Measurements from ENCODE around the gene BRAF. TPM values are rescaled to one million over a fixed set of nuclear protein-coding genes. Genes with fewer than 3 reads are reported as not detected.
A peak's percentile ranks its signal among the peaks of the same experiment; 100 is the strongest.

The BRAF gene
- total RNA-seq, 1 donor from 2014 or later = 60.5 TPM

- no peak overlapping the region for H3K4me3 Mint-ChIP-seq (ENCODE audit: low read depth)
- peaks cover 28% of the 10 kb centered on the region for H3K36me3 Mint-ChIP-seq (ENCODE audit: insufficient read depth)
- peaks cover 1% of the 10 kb centered on the region for H3K4me1 Mint-ChIP-seq (ENCODE audit: low read depth)
- TF ChIP-seq CTCF (IDR thresholded peaks at IDR 0.05; ENCODE audit: unreplicated experiment) = no peak
- no peak for DNase-seq (ENCODE audit: low spot score, unreplicated experiment)
- no peaks in the 10 kb centered on the region for H3K27me3 Mint-ChIP-seq
- peaks cover 3% of the 10 kb centered on the region for H3K9me3 Mint-ChIP-seq (ENCODE audit: low read depth)
- H3K27ac Mint-ChIP-seq = no peak overlapping the region
Observed at GRCh38 chr7:140734729-140735128, 190.0 kb downstream of the BRAF start.

GRCh38 chr7:140734096-140734495 lies 190.6 kb downstream of the BRAF start:
- no peak for DNase-seq (ENCODE audit: low spot score, unreplicated experiment)
- H3K36me3 Mint-ChIP-seq (ENCODE audit: insufficient read depth) = peaks cover 25% of the 10 kb centered on the region
- H3K27me3 Mint-ChIP-seq = no peaks in the 10 kb centered on the region
- no peak overlapping the region for H3K27ac Mint-ChIP-seq
- no peak overlapping the region for H3K4me3 Mint-ChIP-seq (ENCODE audit: low read depth)
- peaks cover 1% of the 10 kb centered on the region for H3K4me1 Mint-ChIP-seq (ENCODE audit: low read depth)
- TF ChIP-seq CTCF (IDR thresholded peaks at IDR 0.05; ENCODE audit: unreplicated experiment) = no peak
- peaks cover 3% of the 10 kb centered on the region for H3K9me3 Mint-ChIP-seq (ENCODE audit: low read depth)

GRCh38 chr7:140732416-140732815 lies 192.3 kb downstream of the BRAF start:
- H3K27me3 Mint-ChIP-seq = no peaks in the 10 kb centered on the region
- H3K4me3 Mint-ChIP-seq (ENCODE audit: low read depth) = no peak overlapping the region
- no peak overlapping the region for H3K27ac Mint-ChIP-seq
- H3K9me3 Mint-ChIP-seq (ENCODE audit: low read depth) = peaks cover 3% of the 10 kb centered on the region
- DNase-seq (ENCODE audit: low spot score, unreplicated experiment) = no peak
- TF ChIP-seq CTCF (IDR thresholded peaks at IDR 0.05; ENCODE audit: unreplicated experiment) = no peak
- H3K4me1 Mint-ChIP-seq (ENCODE audit: low read depth) = peaks cover 1% of the 10 kb centered on the region
- H3K36me3 Mint-ChIP-seq (ENCODE audit: insufficient read depth) = peaks cover 21% of the 10 kb centered on the region

- DNase-seq (ENCODE audit: low spot score, unreplicated experiment) = no peak
- no peaks in the 10 kb centered on the region for H3K9me3 Mint-ChIP-seq (ENCODE audit: low read depth)
- peak overlapping the region; percentile 41 for H3K27ac Mint-ChIP-seq
- no peaks in the 10 kb centered on the region for H3K27me3 Mint-ChIP-seq
- no peaks in the 10 kb centered on the region for H3K4me1 Mint-ChIP-seq (ENCODE audit: low read depth)
- H3K4me3 Mint-ChIP-seq (ENCODE audit: low read depth) = no peak overlapping the region
- TF ChIP-seq CTCF (IDR thresholded peaks at IDR 0.05; ENCODE audit: unreplicated experiment) = peak; percentile 39
- peaks cover 11% of the 10 kb centered on the region for H3K36me3 Mint-ChIP-seq (ENCODE audit: insufficient read depth)
Observed at GRCh38 chr7:140726281-140726680, 198.4 kb downstream of the BRAF start.

- TF ChIP-seq CTCF (IDR thresholded peaks at IDR 0.05; ENCODE audit: unreplicated experiment) = no peak
- no peaks in the 10 kb centered on the region for H3K4me1 Mint-ChIP-seq (ENCODE audit: low read depth)
- no peak overlapping the region for H3K4me3 Mint-ChIP-seq (ENCODE audit: low read depth)
- no peak overlapping the region for H3K27ac Mint-ChIP-seq
- H3K9me3 Mint-ChIP-seq (ENCODE audit: low read depth) = no peaks in the 10 kb centered on the region
- no peak for DNase-seq (ENCODE audit: low spot score, unreplicated experiment)
- no peaks in the 10 kb centered on the region for H3K27me3 Mint-ChIP-seq
- H3K36me3 Mint-ChIP-seq (ENCODE audit: insufficient read depth) = peaks cover 5% of the 10 kb centered on the region
Observed at GRCh38 chr7:140724706-140725105, 200.0 kb downstream of the BRAF start.

All from progenitor cell of endocrine pancreas (in vitro differentiated cells).